Spleen (tissue), 7 donors: ENCODE results near the gene C2orf15.

Experiments
- POLR2AphosphoS5 ChIP-seq, 3 donors: sonication (generic); formaldehyde crosslinking; IDR thresholded peaks; one replicate each; pipeline ENCODE4 v1.5.1; 2017; ENCODE audit warnings: antibody characterized with exemption in 3 of 3
- TF ChIP-seq, protein P1 (sequence below), 11 experiments: fragments of 200-600 bp in 7 of 11; fragments of 450-650 bp in 4 of 11; sonication (generic) in 4 of 11; IDR thresholded peaks in 8 of 11; conservative IDR thresholded peaks in 3 of 11; 1 replicate in 7 of 11; 2 replicates in 4 of 11; pipeline versions ENCODE4 v1.4.0 to v1.8.0; 2016 to 2021; ENCODE audit warnings: antibody characterized with exemption in 11 of 11, inconsistent platforms in 4 of 11, mild to moderate bottlenecking in 1 of 11
- donor health status: DM: no; HTN: no; CAD: no; lungs with moderate emphysema.
- donor health status: DM: no; HTN: no; CAD: no.
- donor health status: DM: no; HTN: no; CAD: no.

DNA sequence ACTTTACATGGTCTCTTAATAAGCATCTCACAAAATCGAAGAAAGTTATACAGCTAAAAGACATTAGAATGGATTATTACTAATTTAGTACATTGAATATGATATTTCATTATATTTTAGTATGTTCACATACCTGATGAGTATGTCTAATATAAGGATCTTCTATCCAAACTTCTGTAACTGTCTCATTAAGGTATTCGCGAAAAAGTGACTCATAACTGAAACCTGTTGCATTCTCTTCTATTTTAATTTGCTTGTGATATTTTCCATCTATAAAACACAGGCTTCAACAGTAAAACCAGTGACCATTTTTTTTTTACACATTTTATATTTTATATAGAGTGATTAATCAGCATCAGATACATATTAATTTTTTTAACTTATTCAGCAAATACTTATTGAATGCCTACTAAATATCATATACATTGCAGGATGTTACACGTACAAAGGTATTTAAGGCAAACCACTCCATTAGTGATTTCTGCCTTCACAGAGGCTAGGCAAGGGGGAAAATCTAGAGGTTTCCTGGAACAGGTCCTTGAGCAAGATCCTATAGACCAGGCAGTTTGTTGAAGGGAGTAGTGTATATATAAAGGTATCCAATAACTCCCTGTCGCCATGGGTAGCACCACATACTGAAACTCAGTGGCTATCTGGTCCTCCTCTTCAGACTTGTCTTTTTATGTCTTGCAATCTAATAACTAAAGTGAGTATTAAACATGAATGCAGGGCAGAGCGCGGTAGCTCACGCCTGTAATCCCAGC, 30.1 kb downstream of the C2orf15 start:
- TF ChIP-seq, protein P1, sequence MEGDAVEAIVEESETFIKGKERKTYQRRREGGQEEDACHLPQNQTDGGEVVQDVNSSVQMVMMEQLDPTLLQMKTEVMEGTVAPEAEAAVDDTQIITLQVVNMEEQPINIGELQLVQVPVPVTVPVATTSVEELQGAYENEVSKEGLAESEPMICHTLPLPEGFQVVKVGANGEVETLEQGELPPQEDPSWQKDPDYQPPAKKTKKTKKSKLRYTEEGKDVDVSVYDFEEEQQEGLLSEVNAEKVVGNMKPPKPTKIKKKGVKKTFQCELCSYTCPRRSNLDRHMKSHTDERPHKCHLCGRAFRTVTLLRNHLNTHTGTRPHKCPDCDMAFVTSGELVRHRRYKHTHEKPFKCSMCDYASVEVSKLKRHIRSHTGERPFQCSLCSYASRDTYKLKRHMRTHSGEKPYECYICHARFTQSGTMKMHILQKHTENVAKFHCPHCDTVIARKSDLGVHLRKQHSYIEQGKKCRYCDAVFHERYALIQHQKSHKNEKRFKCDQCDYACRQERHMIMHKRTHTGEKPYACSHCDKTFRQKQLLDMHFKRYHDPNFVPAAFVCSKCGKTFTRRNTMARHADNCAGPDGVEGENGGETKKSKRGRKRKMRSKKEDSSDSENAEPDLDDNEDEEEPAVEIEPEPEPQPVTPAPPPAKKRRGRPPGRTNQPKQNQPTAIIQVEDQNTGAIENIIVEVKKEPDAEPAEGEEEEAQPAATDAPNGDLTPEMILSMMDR (IDR thresholded peaks at IDR 0.05 in 8 of 11, conservative IDR thresholded peaks at IDR 0.05 in 3 of 11): no peak
- no peak for TF ChIP-seq POLR2AphosphoS5 (IDR thresholded peaks at IDR 0.05)
